HepG2 (cell line): ENCODE measurements around the gene MRPL38. TPM values are rescaled to one million over a fixed set of nuclear protein-coding genes. Genes with fewer than 3 reads are reported as not detected.

Source experiments
- HNRNPH1 ChIP-seq: fragments of 200-400 bp; formaldehyde crosslinking; optimal IDR thresholded peaks from 2 replicates; pipeline ENCODE3; 2017; ENCODE audit warnings: mild to moderate bottlenecking, low read depth, low read length
- HOXA7 ChIP-seq: sonication (generic); formaldehyde crosslinking; IDR thresholded peaks from 2 replicates; pipeline ENCODE4 v1.8.1; 2022; ENCODE audit warnings: mild to moderate bottlenecking, missing genetic modification reagents, moderate library complexity
- JUND ChIP-seq: sonication (generic); formaldehyde crosslinking; IDR thresholded peaks from 2 replicates; pipeline ENCODE4 v1.8.0; 2022; ENCODE audit warnings: mild to moderate bottlenecking, missing genetic modification reagents
- MTA1 ChIP-seq: sonication (generic); formaldehyde crosslinking; IDR thresholded peaks from 2 replicates; pipeline ENCODE4 v1.4.0; 2020; ENCODE audit warnings: missing genetic modification reagents, mild to moderate bottlenecking, borderline replicate concordance
- NFATC3 ChIP-seq: sonication (generic); formaldehyde crosslinking; IDR thresholded peaks from 2 replicates; pipeline ENCODE4 v1.5.1; 2020; ENCODE audit warnings: mild to moderate bottlenecking, missing genetic modification reagents
- NFKB2 ChIP-seq: sonication (generic); formaldehyde crosslinking; IDR thresholded peaks from 2 replicates; pipeline ENCODE4 v1.4.0; 2020; ENCODE audit warnings: missing genetic modification reagents, borderline replicate concordance
- SAFB2 ChIP-seq: sonication (generic); formaldehyde crosslinking; IDR thresholded peaks from 2 replicates; pipeline ENCODE4 v1.5.1; 2020; ENCODE audit warnings: missing genetic modification reagents, low read depth, mild to moderate bottlenecking, borderline replicate concordance
- TCF12 ChIP-seq, 2 experiments: fragments of 450-650 bp in 1 of 2; sonication (generic) in 1 of 2; formaldehyde crosslinking in 1 of 2; IDR thresholded peaks; 2 replicates each; pipeline versions ENCODE4 v1.6.1 to v1.8.0; 2017 to 2022; ENCODE audit warnings: antibody characterized with exemption in 1 of 2, mild to moderate bottlenecking in 1 of 2, missing genetic modification reagents in 1 of 2, moderate library complexity in 1 of 2
- XRCC5 ChIP-seq: fragments of 200-400 bp; formaldehyde crosslinking; optimal IDR thresholded peaks from 2 replicates; pipeline ENCODE3; 2017; ENCODE audit warnings: mild to moderate bottlenecking, low read length
- YEATS2 ChIP-seq: sonication (generic); formaldehyde crosslinking; IDR thresholded peaks from 2 replicates; pipeline ENCODE4 v1.4.0; 2020; ENCODE audit warnings: missing genetic modification reagents, borderline replicate concordance
- ZBTB1 ChIP-seq: sonication (generic); formaldehyde crosslinking; IDR thresholded peaks from 2 replicates; pipeline ENCODE4 v1.4.0; 2020; ENCODE audit warnings: missing genetic modification reagents, borderline replicate concordance
- ZBTB33 ChIP-seq: sonication (generic); formaldehyde crosslinking; IDR thresholded peaks from 2 replicates; pipeline ENCODE4 v1.4.0; 2020; ENCODE audit warnings: missing genetic modification reagents
- ZBTB39 ChIP-seq: sonication (generic); formaldehyde crosslinking; IDR thresholded peaks from 2 replicates; pipeline ENCODE4 v1.5.0; 2020; ENCODE audit warnings: missing genetic modification reagents
- ZFP82 ChIP-seq: sonication (generic); formaldehyde crosslinking; IDR thresholded peaks from 2 replicates; pipeline ENCODE4 v1.5.1; 2020; ENCODE audit warnings: mild to moderate bottlenecking, missing genetic modification reagents, borderline replicate concordance
- ZNF335 ChIP-seq: sonication (generic); formaldehyde crosslinking; IDR thresholded peaks from 2 replicates; pipeline ENCODE4 v1.4.0; 2020; ENCODE audit warnings: missing genetic modification reagents
- ZNF589 ChIP-seq: sonication (generic); formaldehyde crosslinking; conservative IDR thresholded peaks from 2 replicates; pipeline ENCODE4 v1.8.0; 2022; ENCODE audit warnings: mild to moderate bottlenecking, moderate library complexity, missing genetic modification reagents
- ZNF761 ChIP-seq: sonication (generic); formaldehyde crosslinking; conservative IDR thresholded peaks from 2 replicates; pipeline ENCODE4 v1.4.0; 2020; ENCODE audit warnings: mild to moderate bottlenecking, missing genetic modification reagents
- polyA plus RNA-seq, 8 experiments: library from polyadenylated mRNA; depleted of rRNA in 3 of 8; stranded (reverse) in 7 of 8; unstranded in 1 of 8; fragments of >200 nt; fragmentation: Illumina TruSeq in 4 of 8; extraction: Trizol in 4 of 8; gene quantifications; 2 replicates each; pipeline versions ENCODE4 v1.2.1 to v1.2.3, GENCODE V29; 2011 to 2016; ENCODE audit warnings: low read depth in 4 of 8, missing spikeins in 1 of 8, mixed read lengths in 1 of 8; ENCODE audit not compliant: insufficient read depth in 1 of 8
- total RNA-seq, 5 experiments: library from RNA; depleted of rRNA; stranded (reverse); fragments of >200 nt; fragmentation: Illumina TruSeq; extraction: Trizol; gene quantifications; 2 replicates each; pipeline ENCODE4 v1.2.3, GENCODE V29; 2016; ENCODE audit warnings: low read depth in 1 of 5
- TF ChIP-seq, protein P1 (sequence below): sonication (generic); formaldehyde crosslinking; conservative IDR thresholded peaks from 2 replicates; pipeline ENCODE4 v1.4.0; 2020; ENCODE audit warnings: mild to moderate bottlenecking, missing genetic modification reagents, moderate library complexity
- TF ChIP-seq, protein P2 (sequence below): sonication (generic); formaldehyde crosslinking; conservative IDR thresholded peaks from 2 replicates; pipeline ENCODE4 v1.4.0; 2020; ENCODE audit warnings: missing genetic modification reagents

The MRPL38 gene
- total and polyA plus RNA-seq, 2 of the 13 experiments (the other 11 are each of a cell fraction or from before 2014, with no cell fraction given), result 83.7 to 125 TPM

GRCh38 chr17:75891605-75892555 lies 12.8 kb downstream of the MRPL38 start (continued):
- TF ChIP-seq, protein P1, sequence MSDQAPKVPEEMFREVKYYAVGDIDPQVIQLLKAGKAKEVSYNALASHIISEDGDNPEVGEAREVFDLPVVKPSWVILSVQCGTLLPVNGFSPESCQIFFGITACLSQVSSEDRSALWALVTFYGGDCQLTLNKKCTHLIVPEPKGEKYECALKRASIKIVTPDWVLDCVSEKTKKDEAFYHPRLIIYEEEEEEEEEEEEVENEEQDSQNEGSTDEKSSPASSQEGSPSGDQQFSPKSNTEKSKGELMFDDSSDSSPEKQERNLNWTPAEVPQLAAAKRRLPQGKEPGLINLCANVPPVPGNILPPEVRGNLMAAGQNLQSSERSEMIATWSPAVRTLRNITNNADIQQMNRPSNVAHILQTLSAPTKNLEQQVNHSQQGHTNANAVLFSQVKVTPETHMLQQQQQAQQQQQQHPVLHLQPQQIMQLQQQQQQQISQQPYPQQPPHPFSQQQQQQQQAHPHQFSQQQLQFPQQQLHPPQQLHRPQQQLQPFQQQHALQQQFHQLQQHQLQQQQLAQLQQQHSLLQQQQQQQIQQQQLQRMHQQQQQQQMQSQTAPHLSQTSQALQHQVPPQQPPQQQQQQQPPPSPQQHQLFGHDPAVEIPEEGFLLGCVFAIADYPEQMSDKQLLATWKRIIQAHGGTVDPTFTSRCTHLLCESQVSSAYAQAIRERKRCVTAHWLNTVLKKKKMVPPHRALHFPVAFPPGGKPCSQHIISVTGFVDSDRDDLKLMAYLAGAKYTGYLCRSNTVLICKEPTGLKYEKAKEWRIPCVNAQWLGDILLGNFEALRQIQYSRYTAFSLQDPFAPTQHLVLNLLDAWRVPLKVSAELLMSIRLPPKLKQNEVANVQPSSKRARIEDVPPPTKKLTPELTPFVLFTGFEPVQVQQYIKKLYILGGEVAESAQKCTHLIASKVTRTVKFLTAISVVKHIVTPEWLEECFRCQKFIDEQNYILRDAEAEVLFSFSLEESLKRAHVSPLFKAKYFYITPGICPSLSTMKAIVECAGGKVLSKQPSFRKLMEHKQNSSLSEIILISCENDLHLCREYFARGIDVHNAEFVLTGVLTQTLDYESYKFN (CRISPR knock-in tag), result peak; percentile 92
- peak; percentile 75; the same call in 1 of the 2 replicates for TF ChIP-seq ZNF335
- TF ChIP-seq NFKB2, result no peak
- TF ChIP-seq NFATC3 (CRISPR knock-in tag), result no peak
- TF ChIP-seq ZNF589 (CRISPR knock-in tag), result peak; percentile 9; the same call in 1 of the 2 replicates
- TF ChIP-seq ZBTB39, result peak; percentile 93
- TF ChIP-seq, protein P2, sequence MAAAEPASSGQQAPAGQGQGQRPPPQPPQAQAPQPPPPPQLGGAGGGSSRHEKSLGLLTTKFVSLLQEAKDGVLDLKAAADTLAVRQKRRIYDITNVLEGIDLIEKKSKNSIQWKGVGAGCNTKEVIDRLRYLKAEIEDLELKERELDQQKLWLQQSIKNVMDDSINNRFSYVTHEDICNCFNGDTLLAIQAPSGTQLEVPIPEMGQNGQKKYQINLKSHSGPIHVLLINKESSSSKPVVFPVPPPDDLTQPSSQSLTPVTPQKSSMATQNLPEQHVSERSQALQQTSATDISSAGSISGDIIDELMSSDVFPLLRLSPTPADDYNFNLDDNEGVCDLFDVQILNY (CRISPR knock-in tag), result no peak; the same call in 1 of the 2 replicates
- peak; percentile 50; the same call in 1 of the 2 replicates for TF ChIP-seq ZNF761 (CRISPR knock-in tag)
- TF ChIP-seq HNRNPH1, result no peak
- TF ChIP-seq HOXA7, result peak; percentile 59; the same call in 1 of the 2 replicates
- TF ChIP-seq SAFB2 (CRISPR knock-in tag), result peak; percentile 96
- TF ChIP-seq XRCC5, result peak; percentile 23
- no peak for TF ChIP-seq ZFP82 (CRISPR knock-in tag)
- TF ChIP-seq ZBTB33 (CRISPR knock-in tag), result 0 out of 2 replicates have a peak, but pooled peaks have one; percentile 10
- no peak for TF ChIP-seq JUND
- TF ChIP-seq TCF12 (IDR thresholded peaks at IDR 0.05), result no peak
- TF ChIP-seq TCF12 (CRISPR knock-in tag; IDR thresholded peaks at IDR 0.05), result peak; percentile 15; the same call in 1 of the 2 replicates
- peak; percentile 91 for TF ChIP-seq MTA1 (CRISPR knock-in tag)
- TF ChIP-seq ZBTB1 (CRISPR knock-in tag), result no peak
- TF ChIP-seq YEATS2 (CRISPR knock-in tag), result peak; percentile 59
